Erythroblast (primary cell): ENCODE measurements around the gene NFKBIE.

ENCODE experiments used
- GATA1 ChIP-seq: IDR thresholded peaks from 2 replicates; pipeline ENCODE4 v1.6.1; 2011; ENCODE audit warnings: low read depth, mild to moderate bottlenecking, control low read depth, low read length, moderate library complexity
- POLR2A ChIP-seq: IDR thresholded peaks from 2 replicates; pipeline ENCODE4 v1.6.1; 2011; ENCODE audit warnings: mild to moderate bottlenecking, low read length

DNA sequence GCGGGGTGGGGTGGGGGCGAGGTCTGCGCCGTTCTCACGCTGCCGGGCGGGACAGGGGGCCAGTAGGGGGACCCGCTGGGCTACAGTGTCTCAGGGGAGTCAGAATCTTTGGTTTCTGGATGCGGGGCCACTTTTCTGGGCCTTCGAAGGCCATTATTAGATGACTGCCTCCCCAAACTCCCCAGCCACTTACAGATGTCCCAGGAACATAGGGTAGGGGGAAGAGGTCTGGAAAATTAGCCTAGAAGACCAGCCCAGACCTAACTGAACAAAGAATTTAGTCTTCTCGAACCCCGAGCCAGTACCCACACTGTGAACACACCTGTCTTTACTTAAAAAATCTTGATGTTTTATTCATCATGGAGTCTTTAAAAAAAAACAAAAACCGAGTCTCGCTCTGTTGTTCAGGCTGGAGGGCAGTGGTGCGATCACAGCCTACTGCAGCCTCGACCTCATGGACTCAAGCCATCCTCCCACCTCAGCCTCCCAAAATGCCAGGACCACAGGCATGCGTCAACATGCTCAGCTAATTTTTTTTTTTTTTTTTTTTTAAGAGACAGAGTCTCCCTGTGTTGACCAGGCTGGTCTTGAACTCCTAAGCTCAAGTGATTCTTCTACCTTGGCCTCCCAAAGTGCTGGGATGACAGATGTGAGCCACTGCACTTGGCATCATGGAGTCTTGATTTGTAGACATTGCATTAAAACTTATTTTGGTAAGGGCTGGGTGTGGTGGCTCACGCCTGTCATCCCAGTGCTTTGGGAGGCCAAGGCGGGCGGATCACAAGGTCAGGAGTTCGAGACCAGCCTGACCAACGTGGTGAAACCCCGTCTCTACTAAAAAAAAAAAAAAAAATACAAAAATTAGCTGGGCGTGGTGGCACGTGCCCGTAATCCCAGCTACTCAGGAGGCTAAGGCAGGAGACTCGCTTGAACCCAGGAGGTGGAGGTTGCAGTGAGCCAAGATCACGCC, 45.3 kb downstream of the NFKBIE start:
- TF ChIP-seq POLR2A (no peak), GATA1 (no peak)
